Testis (tissue), 2 donors: ENCODE results near the gene INAFM2.

Experiments
- CTCF ChIP-seq, 3 experiments: fragments of 450-650 bp in 2 of 3; fragments of 200-600 bp in 1 of 3; sonication (generic) in 1 of 3; IDR thresholded peaks; one replicate each; pipeline ENCODE4 v1.5.1; 2016 to 2019; ENCODE audit warnings: antibody characterized with exemption in 3 of 3, mild to moderate bottlenecking in 2 of 3, moderate library complexity in 1 of 3
- POLR2A ChIP-seq: fragments of 450-650 bp; IDR thresholded peaks from one replicate; pipeline ENCODE4 v1.6.1; 2017; ENCODE audit warnings: antibody characterized with exemption, mild to moderate bottlenecking, moderate library complexity

GRCh38 chr15:40345867-40346578, 22.5 kb downstream of the INAFM2 start:
- TF ChIP-seq CTCF (IDR thresholded peaks at IDR 0.05) = no peak
- TF ChIP-seq POLR2A = no peak
